GM10248 (cell line): ENCODE results near the gene KRT36.

Source experiments
- CTCF ChIA-PET: fragments of 300-600 bp; sonication (Branson Sonifier 250); formaldehyde crosslinking; extraction: SDS; loops from one replicate; lab custom pipeline; 2021; ENCODE audit warnings: antibody characterized with exemption; lab: Yijun Ruan, JAX
- POLR2A ChIA-PET: fragments of 350-650 bp; sonication (Branson Sonifier 250); formaldehyde crosslinking; extraction: SDS; loops from one replicate; lab custom pipeline; 2020; ENCODE audit warnings: antibody characterized with exemption; lab: Yijun Ruan, JAX
- DNase-seq: peaks from one replicate; pipeline ENCODE4 v3.0.0; 2012; ENCODE audit errors: extremely low spot score
- TF ChIP-seq, protein P1 (sequence below): IDR thresholded peaks from 2 replicates; pipeline ENCODE4 v1.5.1; 2012; ENCODE audit warnings: mild to moderate bottlenecking, low read depth; ENCODE audit errors: extremely low read depth, missing control alignments, control extremely low read depth

KRT36 gene

DNA sequence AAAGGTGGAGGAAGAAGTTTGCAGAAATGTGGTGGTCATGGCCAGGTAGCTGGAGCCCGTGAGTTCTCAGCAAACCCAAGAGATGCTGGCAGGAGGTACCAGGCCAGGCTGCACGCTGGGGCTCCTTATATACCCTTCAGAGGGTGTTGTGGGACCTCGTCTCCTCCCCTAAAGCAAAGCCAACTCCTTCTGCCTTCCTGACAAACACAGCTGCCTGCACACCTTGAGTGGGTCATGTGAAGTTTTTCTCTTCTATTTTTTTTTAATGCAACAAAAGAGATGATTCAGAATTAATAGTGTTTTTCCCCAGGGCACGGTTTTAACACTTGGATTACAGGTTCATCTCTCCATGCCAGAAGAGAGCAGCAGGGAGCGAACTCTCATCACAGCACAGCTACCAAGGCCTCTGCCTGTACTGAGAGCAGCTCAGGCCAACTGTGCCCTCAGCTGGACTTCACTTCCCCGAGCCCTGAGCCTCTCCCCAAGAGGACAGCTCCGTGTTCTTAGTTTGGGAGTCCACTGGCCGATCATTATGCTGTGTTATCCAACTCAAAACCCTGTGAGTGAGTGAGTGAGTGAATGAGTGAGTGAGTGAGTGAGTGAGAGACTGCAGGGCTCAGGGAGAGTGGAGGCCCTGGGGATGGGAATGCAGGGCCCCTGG is 29.2 kb upstream of the KRT36 start, which contains the start of gene KRT15:
Gene KRT15 (minus strand): TSS at position 102 of the 661 bp plus-strand sequence. CDS start 63 bp downstream, at position 39.
- CTCF ChIA-PET, result interaction anchor here (0.7 to 1.5 kb wide), 2 partner anchors 30 to 144 kb away, joined by 3 to 8 read pairs; no protein-coding TSS in a partner anchor
- DNase-seq, result no peak
- POLR2A ChIA-PET, result no interaction called here
- TF ChIP-seq, protein P1, sequence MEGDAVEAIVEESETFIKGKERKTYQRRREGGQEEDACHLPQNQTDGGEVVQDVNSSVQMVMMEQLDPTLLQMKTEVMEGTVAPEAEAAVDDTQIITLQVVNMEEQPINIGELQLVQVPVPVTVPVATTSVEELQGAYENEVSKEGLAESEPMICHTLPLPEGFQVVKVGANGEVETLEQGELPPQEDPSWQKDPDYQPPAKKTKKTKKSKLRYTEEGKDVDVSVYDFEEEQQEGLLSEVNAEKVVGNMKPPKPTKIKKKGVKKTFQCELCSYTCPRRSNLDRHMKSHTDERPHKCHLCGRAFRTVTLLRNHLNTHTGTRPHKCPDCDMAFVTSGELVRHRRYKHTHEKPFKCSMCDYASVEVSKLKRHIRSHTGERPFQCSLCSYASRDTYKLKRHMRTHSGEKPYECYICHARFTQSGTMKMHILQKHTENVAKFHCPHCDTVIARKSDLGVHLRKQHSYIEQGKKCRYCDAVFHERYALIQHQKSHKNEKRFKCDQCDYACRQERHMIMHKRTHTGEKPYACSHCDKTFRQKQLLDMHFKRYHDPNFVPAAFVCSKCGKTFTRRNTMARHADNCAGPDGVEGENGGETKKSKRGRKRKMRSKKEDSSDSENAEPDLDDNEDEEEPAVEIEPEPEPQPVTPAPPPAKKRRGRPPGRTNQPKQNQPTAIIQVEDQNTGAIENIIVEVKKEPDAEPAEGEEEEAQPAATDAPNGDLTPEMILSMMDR, result no peak

DNA sequence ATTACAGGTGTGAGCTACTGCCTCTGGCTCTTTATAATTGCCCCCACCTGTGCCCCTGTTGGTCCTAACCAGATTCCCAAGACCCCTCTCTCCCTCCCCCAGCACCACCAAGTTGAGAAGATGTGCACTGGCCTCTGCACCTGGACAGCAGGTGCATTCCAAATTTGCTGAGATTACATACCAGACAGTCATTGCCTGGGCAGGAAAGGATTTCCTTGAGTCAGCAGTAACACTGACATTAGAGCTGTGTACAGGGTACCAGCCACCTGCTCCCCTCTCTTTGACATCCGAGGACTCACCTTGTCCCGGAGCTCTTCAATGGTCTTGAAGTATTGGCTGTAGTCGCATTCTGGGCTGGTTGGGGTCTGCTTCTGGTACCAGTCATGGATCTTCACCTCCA is 28.3 kb upstream of the KRT36 start:
- ChIA-PET POLR2A (no interaction called here), CTCF (interaction anchor here (1.5 kb wide), 1 partner anchor 31 kb away, joined by 8 read pairs; no protein-coding TSS in a partner anchor)
- TF ChIP-seq, protein P1, result no peak
- DNase-seq, result no peak

DNA sequence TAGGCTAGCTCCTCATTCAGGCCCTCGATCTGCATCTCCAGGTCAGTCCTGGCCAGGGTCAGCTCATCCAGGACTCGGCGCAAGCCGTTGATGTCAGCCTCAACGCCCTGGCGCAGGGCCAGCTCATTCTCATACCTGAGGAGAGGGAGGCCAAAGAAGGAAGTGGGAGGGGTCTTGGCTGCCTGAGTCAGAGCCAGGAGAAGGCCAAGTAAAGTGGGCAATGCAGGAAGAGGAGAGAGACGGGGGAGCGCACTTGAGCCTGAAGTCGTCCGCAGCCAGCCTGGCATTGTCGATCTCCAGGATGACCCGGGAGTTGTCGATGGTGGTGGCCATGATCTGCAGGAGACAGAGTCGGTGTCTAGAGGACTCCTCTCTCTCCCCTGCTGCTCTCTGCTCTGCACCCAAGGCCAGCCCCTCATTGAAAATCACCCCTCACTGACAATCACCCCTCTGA is 27.1 kb upstream of the KRT36 start:
- TF ChIP-seq, protein P1, result no peak
- ChIA-PET POLR2A (no interaction called here), CTCF (interaction anchor here (1.1 to 1.8 kb wide), 2 partner anchors 32 to 132 kb away, joined by 3 to 7 read pairs; no protein-coding TSS in a partner anchor)
- DNase-seq, result no peak

DNA sequence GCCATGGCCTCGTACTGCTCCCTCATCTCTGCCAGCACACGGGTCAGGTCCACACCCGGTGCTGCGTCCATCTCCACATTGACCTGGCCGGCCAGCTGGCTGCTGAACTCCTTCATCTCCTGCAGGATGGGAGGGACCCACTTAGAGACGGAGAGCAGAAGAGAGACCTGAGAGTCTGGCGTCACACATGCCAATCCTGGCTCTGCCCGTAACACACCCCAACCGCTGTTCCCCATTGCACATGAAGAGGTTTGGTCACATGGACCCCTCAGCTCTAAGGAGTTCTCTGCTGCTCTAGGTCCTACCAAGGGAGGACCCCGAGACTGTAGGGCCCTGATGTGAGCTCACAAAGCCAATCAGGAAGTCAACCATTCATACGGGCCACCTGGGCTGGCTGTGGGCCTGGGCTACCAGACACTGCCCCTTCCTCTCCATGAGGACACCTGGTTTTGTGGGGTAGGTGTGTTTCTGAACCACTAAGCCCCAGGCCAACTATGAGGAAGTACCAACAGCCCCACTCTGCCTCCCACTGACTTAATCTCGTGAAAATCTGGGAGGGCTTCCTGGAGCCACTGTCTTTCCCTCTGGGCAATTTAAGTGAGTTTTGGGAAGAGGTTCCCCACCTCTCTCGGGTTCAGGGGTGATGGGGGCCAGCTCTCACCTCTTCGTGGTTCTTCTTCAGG is 26.6 kb upstream of the KRT36 start:
- ChIA-PET POLR2A (no interaction called here), CTCF (interaction anchor here (0.6 to 1.8 kb wide), 3 partner anchors 32 to 145 kb away, joined by 3 to 7 read pairs (median 3); no protein-coding TSS in a partner anchor)
- no peak for DNase-seq
- TF ChIP-seq, protein P1, result no peak

DNA sequence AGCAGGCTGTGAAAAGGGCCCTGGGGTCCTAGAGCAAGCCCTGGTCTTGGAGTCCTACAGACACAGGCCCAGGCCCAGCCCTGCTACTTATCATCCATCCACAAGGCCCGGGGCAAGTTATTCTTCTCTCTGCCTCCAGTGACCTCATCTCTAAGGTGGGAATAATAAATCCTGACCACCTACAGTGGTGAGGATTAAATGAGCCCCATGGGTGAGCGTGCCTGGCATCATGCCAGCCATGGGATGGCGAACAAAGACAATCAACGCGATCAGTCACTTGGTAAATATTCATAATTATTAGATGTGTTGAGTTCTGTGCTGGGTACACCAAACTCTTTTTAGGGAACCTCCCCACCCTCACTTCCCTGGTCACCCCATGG is 23.4 kb upstream of the KRT36 start:
- TF ChIP-seq, protein P1, result no peak
- CTCF ChIA-PET, result no interaction called here
- no peak for DNase-seq
- POLR2A ChIA-PET, result no interaction called here

DNA sequence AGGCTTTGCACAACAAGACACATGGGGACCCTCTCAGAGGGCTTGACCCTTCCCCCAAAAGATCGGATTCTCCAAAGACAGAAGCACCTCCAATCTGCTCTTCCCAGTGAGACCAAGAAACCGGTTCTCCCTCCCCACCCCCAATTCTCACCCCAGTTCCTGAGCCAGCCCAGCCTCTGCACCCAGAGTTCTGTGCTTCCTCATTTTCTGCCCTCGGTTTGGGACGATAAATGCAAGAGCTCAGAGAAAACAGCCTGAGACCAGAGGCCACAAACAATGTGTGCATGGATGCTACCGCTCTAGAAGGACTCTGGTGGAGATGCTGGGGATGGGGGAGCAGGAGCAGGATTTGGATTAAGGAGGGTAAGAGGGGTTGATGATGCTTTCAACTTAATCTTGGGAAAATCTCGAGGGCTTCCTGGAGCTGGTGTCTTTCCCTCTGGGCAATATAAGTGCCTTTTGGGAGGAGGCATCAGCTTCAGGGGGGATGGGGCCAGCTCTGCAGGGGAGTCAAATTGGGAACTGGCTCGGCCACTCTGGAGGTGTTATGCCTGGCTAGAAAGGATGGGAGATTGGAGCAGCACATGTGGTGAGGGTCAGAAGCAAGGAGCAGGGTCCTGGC is 22.9 kb upstream of the KRT36 start:
- POLR2A ChIA-PET, result no interaction called here
- TF ChIP-seq, protein P1, result no peak
- no peak for DNase-seq
- CTCF ChIA-PET, result interaction anchor here (1.6 kb wide), 1 partner anchor 11 kb away, joined by 4 read pairs; no protein-coding TSS in a partner anchor
